HG03064 (cell line): ENCODE results near the gene PDLIM1.

Experiments used
- ATAC-seq: cut with Tn5 transposase; IDR thresholded peaks from one replicate; pipeline ENCODE4 v1.9.1; 2021; ENCODE audit warnings: low read depth; ENCODE audit not compliant: unreplicated experiment

Gene PDLIM1

DNA sequence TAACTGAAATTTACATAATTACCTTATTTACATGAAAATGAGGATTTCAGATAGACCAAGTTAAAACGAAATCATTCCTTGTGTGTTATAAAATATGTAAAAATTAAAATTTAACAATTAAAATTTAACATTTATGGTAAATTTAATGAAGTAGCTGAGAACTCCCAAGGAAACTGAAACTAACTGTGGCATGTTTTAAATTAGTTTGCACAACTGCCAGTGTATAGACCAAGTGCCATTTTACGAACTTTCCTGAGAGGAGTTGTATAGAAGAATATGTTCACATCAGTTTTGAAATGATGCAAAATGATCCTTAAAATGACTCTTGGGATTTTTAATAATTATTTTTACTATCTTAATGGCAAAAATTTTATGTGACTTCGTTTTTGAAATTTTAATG lies 23.6 kb downstream of the PDLIM1 start:
- no peak for ATAC-seq

GRCh38 chr10:95266674-95267095 lies 24.1 kb downstream of the PDLIM1 start:
- peak; percentile 59 for ATAC-seq

- ATAC-seq, result no peak
Measured at GRCh38 chr10:95265572-95265971, 25.2 kb downstream of the PDLIM1 start.

GRCh38 chr10:95264227-95265051 lies 26.4 kb downstream of the PDLIM1 start:
- ATAC-seq, result no peak

- no peak for ATAC-seq
Measured at GRCh38 chr10:95263864-95264226, 27.0 kb downstream of the PDLIM1 start.

DNA sequence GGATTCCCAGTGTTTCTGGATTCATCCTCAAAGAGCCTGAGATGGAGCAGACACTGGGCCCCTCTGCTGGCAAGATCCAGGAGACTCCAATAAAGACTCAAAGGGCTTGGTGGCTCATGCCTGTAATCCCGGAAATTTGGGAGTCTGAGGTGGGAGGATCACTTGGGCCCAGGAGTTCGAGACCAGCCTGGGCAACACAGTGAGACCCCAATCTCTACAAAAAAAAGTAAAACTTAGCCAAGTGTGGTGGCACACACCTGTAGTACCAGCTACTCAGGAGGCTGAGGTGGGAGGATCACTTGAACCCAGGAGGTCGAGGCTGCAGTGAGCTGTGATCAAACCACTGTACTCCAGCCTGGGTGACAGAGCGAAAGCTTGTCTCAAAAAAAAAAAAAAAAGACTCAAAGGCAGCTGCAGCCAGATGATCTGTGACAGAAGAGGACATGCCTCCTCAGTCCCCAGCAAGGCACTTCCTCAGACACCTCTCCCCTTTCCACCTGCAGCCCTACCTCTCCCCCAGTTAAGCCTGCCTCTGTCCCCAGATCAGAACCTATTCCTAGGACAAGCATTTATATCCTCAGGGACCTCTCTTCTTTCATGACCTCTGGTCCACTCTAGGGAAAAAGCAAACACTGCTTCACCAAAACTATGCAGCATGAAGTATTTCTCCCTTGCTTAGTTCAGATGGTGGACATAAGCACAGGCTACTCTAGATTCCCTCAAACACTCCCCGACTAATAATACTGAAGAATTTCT lies 27.9 kb downstream of the PDLIM1 start:
- no peak for ATAC-seq

DNA sequence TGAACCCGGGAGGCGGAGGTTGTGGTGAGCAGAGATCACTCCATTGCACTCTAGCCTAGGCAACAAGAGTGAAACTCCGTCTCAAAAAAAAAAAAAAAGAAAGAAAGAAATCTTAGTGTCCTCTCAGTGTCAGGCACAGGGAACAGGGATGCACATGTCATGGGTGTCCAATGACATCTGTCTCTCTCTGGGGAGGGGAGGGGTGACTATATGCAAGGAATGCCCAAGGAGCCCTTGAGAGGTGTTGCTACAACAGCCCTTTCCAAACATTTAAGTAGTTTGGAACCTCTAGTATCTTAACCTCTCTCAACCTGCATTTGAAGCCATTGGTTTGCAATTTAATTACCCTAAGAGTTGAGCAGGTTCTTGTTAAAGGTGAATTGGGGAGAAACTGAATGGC lies 28.9 kb downstream of the PDLIM1 start:
- no peak for ATAC-seq

DNA sequence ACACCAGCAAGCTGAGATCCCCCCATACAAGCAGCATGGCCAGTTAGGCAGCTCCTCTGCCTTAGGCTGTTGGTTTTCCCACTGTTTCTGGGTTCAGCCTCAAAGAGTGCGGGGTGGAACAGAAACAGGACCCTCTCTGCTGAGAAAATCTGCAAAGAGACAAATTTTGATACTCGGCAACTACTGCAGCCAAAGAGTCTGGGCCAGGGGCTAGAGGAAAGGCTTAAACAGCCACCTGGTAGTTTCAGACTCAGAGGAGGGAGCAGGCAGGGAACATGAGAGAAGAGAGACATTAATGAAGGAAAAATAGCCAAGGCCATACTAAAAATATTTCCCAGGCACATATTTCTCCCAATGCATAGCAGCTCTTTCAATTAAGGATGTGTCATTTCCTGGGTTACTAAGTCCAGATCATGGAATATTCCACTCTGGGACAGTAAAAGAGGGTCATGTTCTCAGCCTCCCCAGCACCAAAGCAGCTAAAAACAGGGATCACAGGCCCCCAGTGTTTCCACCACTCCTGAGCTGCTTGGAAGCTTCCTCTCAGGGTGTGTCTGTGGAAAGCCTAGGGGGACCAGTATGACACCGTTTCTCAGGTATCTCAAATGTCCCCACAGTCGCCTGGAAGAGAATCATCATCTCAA lies 29.8 kb downstream of the PDLIM1 start:
- ATAC-seq, result no peak

GRCh38 chr10:95260397-95260881 lies 30.4 kb downstream of the PDLIM1 start:
- ATAC-seq, result no peak

GRCh38 chr10:95257849-95258248 lies 33.0 kb downstream of the PDLIM1 start:
- no peak for ATAC-seq

- no peak for ATAC-seq
Measured at GRCh38 chr10:95256268-95256667, 34.5 kb downstream of the PDLIM1 start.

DNA sequence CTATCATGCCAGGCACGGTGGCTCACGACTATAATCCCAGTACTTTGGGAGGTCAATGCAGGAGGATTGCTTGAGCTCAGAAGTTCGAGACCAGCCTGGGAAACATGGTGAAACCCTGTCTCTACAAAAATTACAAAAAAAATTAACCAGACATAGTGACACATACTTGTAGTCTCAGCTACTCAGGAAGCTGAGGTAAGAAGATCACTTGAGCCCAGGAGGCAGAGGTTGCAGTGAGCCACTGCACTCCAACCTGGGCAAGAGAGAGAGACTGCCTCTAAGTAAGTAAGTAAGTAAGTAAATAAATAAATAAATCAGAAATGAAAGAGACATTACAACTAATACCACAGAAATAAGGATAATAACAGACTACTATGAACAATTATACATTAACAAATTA lies 36.2 kb downstream of the PDLIM1 start:
- no peak for ATAC-seq

- ATAC-seq, result no peak
Measured at GRCh38 chr10:95253686-95254085, 37.1 kb downstream of the PDLIM1 start.

DNA sequence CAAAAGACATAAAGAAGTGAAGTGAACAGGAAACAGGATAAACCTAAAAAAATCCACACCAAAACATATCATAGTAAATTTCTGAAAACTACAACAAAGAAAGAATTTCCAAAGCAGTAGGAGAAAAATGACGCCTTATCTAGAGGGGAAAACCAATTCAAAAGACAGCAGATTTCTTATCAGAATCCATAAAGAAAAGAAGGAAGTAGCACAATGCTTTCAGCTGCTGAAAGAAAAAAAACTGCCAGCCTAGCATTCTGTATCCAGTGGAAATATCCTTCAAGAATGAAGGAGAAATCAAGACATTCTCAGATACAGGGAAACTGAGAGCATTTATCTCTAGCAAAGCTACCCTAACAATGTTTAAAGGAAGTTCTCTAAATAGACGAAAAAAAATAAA lies 37.8 kb downstream of the PDLIM1 start:
- no peak for ATAC-seq

DNA sequence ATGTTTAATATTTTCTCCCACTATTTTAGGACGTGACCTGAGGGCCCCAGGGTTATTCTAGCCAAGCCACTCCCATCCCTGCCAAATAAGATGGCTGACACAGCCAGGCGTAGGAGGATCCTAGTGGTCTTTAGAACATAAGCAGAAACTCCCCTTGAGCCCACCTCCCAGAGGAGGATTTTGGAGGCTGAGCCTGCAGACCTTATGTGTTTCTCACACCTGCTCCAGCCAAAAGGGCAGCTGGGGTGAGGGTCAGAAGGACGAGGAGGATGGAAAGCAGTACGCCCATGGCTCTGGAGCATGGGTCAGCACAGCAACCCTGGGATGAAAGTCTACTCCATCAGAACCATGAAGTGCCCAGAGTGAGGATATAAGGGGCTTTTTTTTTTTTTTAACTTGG lies 39.9 kb downstream of the PDLIM1 start:
- no peak for ATAC-seq

DNA sequence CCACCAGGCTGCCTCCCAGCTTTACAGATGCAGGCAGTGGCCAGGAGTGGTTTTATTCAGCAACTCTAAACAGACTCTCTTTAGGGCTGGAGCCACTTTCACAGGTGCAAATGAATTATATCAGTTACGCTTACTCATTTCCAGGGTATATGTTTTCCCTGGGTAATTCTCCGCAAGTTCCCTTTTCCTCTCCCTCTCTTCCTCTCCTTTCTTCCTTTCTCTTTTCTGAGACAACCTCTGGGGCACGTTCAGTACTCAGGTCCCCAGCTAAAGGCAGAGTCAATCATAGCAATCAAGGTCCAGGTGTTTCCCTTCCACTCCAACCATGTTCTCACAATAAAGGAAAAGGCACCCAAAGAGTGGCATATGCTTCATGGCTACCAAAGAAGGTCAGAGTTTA lies 41.3 kb downstream of the PDLIM1 start:
- no peak for ATAC-seq

GRCh38 chr10:95248989-95249388 lies 41.8 kb downstream of the PDLIM1 start:
- no peak for ATAC-seq

DNA sequence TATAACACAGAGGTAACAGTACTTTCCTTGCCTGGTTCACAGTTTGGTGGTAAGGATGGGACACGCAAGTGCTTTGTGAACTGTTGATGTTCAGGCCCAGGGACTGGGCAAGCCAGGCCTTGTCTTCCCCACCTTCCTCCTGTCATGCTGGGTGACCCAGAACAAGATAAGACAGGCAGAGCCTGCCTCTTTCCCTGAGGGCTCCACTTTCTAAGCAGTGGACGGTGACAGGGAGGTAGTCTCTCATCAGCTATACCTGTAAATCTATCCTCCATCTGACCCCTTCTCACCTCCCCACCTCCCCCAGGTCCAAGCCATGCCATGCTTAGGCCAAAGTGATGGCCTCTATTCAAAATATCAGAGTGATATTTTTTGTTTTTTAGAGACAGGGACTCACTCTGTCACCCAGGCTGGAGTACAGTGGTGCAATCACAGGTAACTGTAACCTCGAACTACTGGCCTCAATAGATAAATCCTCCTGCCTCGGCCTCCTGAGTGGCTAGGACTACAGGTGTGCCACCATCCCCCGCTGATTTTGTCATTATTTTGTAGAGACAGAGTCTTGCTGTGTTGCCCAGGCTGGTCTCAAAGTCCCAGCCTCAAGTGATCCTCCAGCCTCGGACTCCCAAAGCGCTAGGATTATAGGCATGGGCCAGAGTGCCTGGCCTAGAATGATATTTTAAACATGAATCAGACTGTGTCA lies 42.8 kb downstream of the PDLIM1 start:
- no peak for ATAC-seq

GRCh38 chr10:95247200-95247880 lies 43.5 kb downstream of the PDLIM1 start:
- no peak for ATAC-seq

DNA sequence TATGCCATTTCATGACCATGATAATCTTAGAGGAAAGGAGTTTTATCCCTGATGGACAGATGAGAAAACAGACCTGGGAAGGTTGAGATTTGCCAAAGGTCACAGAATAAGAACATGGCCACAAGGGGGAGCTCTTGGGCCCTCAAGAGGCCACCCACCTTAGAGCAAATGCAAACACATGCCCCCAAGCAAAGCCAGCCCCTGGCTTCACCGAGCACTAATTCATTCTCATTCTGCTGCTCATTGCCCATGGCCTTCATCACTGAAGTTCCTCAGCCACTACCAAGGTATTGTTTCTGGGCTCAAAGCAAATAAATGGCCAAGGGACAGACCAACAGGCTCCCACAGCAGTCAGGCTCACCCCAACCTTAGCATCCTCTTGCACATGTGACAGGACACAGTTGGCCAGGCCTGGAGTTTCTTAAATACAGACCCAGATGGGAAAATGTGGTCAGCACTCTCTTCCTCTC lies 44.2 kb downstream of the PDLIM1 start:
- ATAC-seq, result no peak
